Measurements from ENCODE around the gene PTPRE.

The PTPRE gene

GRCh38 chr10:127921753-127922145 lies 14.8 kb downstream of the PTPRE start:
- DNase-seq = no peak
- H3K27me3 ChIP-seq (ENCODE audit: insufficient read depth, low read depth, severe bottlenecking) = no peaks in the 10 kb centered on the region
- H3K9me3 ChIP-seq (ENCODE audit: severe bottlenecking) = no peaks in the 10 kb centered on the region
- peak overlapping the region; percentile 28 for H3K27ac ChIP-seq
- H3K4me3 ChIP-seq (ENCODE audit: low read depth, low read length) = no peak overlapping the region
- no peaks in the 10 kb centered on the region for H3K36me3 ChIP-seq
- TF ChIP-seq, protein P1, sequence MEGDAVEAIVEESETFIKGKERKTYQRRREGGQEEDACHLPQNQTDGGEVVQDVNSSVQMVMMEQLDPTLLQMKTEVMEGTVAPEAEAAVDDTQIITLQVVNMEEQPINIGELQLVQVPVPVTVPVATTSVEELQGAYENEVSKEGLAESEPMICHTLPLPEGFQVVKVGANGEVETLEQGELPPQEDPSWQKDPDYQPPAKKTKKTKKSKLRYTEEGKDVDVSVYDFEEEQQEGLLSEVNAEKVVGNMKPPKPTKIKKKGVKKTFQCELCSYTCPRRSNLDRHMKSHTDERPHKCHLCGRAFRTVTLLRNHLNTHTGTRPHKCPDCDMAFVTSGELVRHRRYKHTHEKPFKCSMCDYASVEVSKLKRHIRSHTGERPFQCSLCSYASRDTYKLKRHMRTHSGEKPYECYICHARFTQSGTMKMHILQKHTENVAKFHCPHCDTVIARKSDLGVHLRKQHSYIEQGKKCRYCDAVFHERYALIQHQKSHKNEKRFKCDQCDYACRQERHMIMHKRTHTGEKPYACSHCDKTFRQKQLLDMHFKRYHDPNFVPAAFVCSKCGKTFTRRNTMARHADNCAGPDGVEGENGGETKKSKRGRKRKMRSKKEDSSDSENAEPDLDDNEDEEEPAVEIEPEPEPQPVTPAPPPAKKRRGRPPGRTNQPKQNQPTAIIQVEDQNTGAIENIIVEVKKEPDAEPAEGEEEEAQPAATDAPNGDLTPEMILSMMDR (IDR thresholded peaks at IDR 0.05; ENCODE audit: low read depth, low read length) = no peak

GRCh38 chr10:127922206-127922605 lies 15.3 kb downstream of the PTPRE start:
- Histone ChIP-seq H3K4me3 (ENCODE audit: low read depth, low read length) (no peak overlapping the region), H3K27me3 (ENCODE audit: insufficient read depth, low read depth, severe bottlenecking) (no peaks in the 10 kb centered on the region), H3K36me3 (no peaks in the 10 kb centered on the region), H3K27ac (no peak overlapping the region), H3K9me3 (ENCODE audit: severe bottlenecking) (no peaks in the 10 kb centered on the region)
- TF ChIP-seq, protein P1 (IDR thresholded peaks at IDR 0.05; ENCODE audit: low read depth, low read length) = no peak
- DNase-seq = no peak

DNA sequence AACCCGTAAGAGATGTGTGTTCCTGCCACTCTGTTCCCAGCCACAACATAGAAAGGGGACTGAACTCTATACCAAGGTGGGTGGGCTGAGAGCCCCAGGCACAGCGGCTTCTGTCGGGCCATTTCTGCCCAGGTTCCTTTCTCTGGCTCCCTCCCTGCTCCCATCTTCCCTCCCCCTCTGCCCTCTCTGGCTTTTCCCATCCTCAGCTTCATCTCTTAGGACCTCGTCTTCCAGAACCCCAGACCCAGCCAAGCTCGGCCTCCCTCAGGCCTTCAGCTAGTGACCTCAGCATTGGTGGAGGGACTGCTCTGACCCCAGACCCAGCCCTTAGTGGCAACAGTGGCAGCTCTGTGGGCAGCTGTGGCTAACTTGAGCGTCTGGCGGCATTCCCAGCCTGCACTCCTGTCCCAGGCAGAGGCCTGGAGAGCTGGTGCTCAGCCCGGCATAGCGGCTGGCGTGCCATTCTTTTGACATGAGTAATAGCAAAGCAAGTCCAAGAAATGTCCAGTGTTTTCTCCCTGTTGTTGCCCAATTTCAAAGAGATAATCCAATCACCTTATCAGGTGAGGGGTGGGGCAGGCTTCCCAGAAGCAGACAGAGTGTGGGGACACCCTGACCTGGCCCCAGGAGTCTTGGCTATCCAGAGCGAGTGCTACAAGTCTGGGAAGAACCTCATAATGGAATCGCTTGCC lies 15.9 kb downstream of the PTPRE start:
- H3K27ac ChIP-seq = no peak overlapping the region
- no peaks in the 10 kb centered on the region for H3K36me3 ChIP-seq
- H3K27me3 ChIP-seq (ENCODE audit: insufficient read depth, low read depth, severe bottlenecking) = no peaks in the 10 kb centered on the region
- TF ChIP-seq, protein P1 (IDR thresholded peaks at IDR 0.05; ENCODE audit: low read depth, low read length) = no peak
- no peak for DNase-seq
- H3K4me3 ChIP-seq (ENCODE audit: low read depth, low read length) = no peak overlapping the region
- no peaks in the 10 kb centered on the region for H3K9me3 ChIP-seq (ENCODE audit: severe bottlenecking)

DNA sequence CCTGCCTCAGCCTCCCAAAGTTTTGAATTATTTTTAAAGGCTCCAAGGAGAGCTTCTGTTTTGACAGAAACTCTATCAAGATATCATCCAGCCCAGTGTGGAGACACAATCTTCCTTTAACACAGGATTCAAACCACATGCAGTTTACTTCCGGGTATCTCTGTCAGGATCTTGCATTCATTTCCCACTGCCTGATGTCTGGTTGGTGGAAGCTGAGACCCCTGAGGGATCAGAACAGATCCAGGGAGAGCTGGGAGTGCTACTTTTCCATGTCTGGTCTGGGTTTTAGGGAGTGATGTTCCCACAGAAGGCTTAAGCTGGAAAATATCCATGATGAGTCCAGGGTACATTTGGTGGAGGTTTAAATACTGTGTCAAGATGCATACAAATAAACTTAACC lies 16.7 kb downstream of the PTPRE start:
- TF ChIP-seq, protein P1 (IDR thresholded peaks at IDR 0.05; ENCODE audit: low read depth, low read length) = no peak
- Histone ChIP-seq H3K27ac (no peak overlapping the region), H3K4me3 (ENCODE audit: low read depth, low read length) (no peak overlapping the region)

DNA sequence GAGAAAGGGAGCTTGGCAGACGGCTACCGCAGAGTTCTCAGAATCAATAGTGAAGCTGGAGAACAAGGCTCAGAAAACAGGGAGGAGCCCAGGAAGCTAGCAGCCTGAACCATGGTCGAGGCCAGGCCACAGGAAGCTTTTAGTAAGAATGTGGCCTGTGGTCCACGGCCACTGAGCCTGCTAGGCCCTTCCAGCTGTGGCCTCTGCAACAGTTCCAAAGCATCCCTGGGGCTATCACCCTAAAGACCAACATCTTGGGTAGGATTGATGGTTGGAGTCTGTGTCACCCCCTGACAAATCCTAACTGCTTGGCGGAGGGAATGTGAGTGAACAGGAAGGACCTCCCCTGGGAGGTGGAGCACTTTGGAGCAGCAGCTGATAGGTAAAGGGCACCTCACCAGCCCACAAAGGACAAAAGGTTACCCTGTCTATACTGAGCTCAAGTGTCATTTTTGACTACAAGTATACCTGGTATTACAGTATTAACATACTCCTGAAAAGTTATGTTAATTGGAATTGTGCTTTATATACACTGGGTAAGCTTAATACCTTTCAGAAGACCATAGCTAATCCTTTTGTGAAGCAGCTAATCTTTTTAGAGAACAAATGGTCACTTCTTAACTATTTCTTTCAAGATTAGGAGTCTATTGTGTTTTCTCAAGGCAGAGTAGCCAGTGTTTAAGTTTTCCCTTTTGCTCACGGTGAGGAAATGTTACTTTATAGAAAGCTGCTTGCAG lies 18.7 kb downstream of the PTPRE start:
- no peaks in the 10 kb centered on the region for H3K9me3 ChIP-seq (ENCODE audit: severe bottlenecking)
- no peaks in the 10 kb centered on the region for H3K27me3 ChIP-seq (ENCODE audit: insufficient read depth, low read depth, severe bottlenecking)
- peak; percentile 38 for DNase-seq
- TF ChIP-seq, protein P1 (IDR thresholded peaks at IDR 0.05; ENCODE audit: low read depth, low read length) = no peak
- no peak overlapping the region for H3K4me3 ChIP-seq (ENCODE audit: low read depth, low read length)
- H3K27ac ChIP-seq = peak overlapping the region; percentile 59
- no peaks in the 10 kb centered on the region for H3K36me3 ChIP-seq

More for the DNA sequence above, 16.7 kb downstream of the PTPRE start:
- no peaks in the 10 kb centered on the region for H3K9me3 ChIP-seq (ENCODE audit: severe bottlenecking)
- no peaks in the 10 kb centered on the region for H3K27me3 ChIP-seq (ENCODE audit: insufficient read depth, low read depth, severe bottlenecking)
- no peaks in the 10 kb centered on the region for H3K36me3 ChIP-seq
- no peak for DNase-seq
